NB4 (cell line): ENCODE data around the gene NPIPB8.

Experiments
- CTCF ChIP-seq: IDR thresholded peaks from one replicate; pipeline ENCODE4 v1.5.1; 2012; ENCODE audit warnings: low read depth, low read length
- MAX ChIP-seq: IDR thresholded peaks from 2 replicates; pipeline ENCODE4 v1.6.1; 2011; ENCODE audit warnings: low read depth, low read length
- MYC ChIP-seq: IDR thresholded peaks from 2 replicates; pipeline ENCODE4 v1.6.1; 2011; ENCODE audit warnings: low read depth, low read length
- POLR2A ChIP-seq: IDR thresholded peaks from 2 replicates; pipeline ENCODE4 v1.6.1; 2011; ENCODE audit warnings: mild to moderate bottlenecking; ENCODE audit not compliant: insufficient read length; ENCODE audit errors: extremely low read depth

GRCh38 chr16:28592511-28592910, 45.4 kb upstream of the NPIPB8 start:
- TF ChIP-seq CTCF (no peak), MYC (no peak), POLR2A (no peak), MAX (no peak)
